ENCODE measurements around the gene EMILIN3.

Gene EMILIN3

GRCh38 chr20:41376349-41376748 is 9.7 kb upstream of the EMILIN3 start:
- H3K79me2 ChIP-seq (ENCODE audit: insufficient read depth, low read depth), result no peaks in the 10 kb centered on the region
- H3K9ac ChIP-seq, result no peak overlapping the region
- no peak overlapping the region for H3K27ac ChIP-seq
- H4K20me1 ChIP-seq (ENCODE audit: insufficient read depth), result no peaks in the 10 kb centered on the region
- no peak for TF ChIP-seq CTCF (conservative IDR thresholded peaks at IDR 0.05; ENCODE audit: low read depth, low read length)
- no peak overlapping the region for H2AFZ ChIP-seq (ENCODE audit: low read depth)
- H3K36me3 ChIP-seq (ENCODE audit: insufficient read depth), result no peaks in the 10 kb centered on the region
- H3K27me3 ChIP-seq (ENCODE audit: insufficient read depth, low read depth), result no peaks in the 10 kb centered on the region
- no peak overlapping the region for H3K4me3 ChIP-seq (IDR thresholded peaks at IDR 0.05; ENCODE audit: insufficient read depth, low read depth, low read length)
- no peaks in the 10 kb centered on the region for H3K4me1 ChIP-seq (ENCODE audit: low read depth, poor library complexity, severe bottlenecking)
- no peak overlapping the region for H3K4me2 ChIP-seq

DNA sequence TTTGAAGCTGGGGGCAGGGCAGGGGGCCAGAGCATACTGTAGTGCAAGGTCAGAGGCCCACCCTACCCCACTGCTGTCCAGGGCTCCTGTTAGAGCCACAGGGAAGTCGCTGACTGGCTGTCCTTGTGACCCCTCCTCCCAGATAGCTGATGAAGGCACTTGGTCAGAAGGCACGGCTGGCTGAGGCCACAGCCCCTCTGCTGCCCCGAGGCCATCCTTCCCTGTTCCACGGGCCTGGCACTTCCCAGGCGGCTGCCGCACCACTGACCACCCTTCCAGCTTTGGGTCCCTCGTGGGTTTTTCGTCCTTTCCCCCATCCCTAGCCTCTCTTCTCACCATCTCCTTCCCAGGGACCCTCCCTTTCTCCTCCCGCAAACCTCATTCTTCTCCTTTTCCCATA is 9.2 kb upstream of the EMILIN3 start:
- H4K20me1 ChIP-seq (ENCODE audit: insufficient read depth), result no peaks in the 10 kb centered on the region
- H3K27me3 ChIP-seq (ENCODE audit: insufficient read depth, low read depth), result no peaks in the 10 kb centered on the region
- H3K9ac ChIP-seq, result no peak overlapping the region
- H3K4me2 ChIP-seq, result no peak overlapping the region
- no peaks in the 10 kb centered on the region for H3K36me3 ChIP-seq (ENCODE audit: insufficient read depth)
- no peaks in the 10 kb centered on the region for H3K79me2 ChIP-seq (ENCODE audit: insufficient read depth, low read depth)
- no peak overlapping the region for H3K27ac ChIP-seq
- no peak overlapping the region for H2AFZ ChIP-seq (ENCODE audit: low read depth)
- no peaks in the 10 kb centered on the region for H3K4me1 ChIP-seq (ENCODE audit: low read depth, poor library complexity, severe bottlenecking)
- no peak for TF ChIP-seq CTCF (conservative IDR thresholded peaks at IDR 0.05; ENCODE audit: low read depth, low read length)
- H3K4me3 ChIP-seq (IDR thresholded peaks at IDR 0.05; ENCODE audit: insufficient read depth, low read depth, low read length), result no peak overlapping the region

GRCh38 chr20:41373931-41374920 is 7.6 kb upstream of the EMILIN3 start:
- Histone ChIP-seq H3K9ac (no peak overlapping the region), H3K4me3 (IDR thresholded peaks at IDR 0.05; ENCODE audit: insufficient read depth, low read depth, low read length) (no peak overlapping the region), H3K79me2 (ENCODE audit: insufficient read depth, low read depth) (no peaks in the 10 kb centered on the region), H3K27me3 (ENCODE audit: insufficient read depth, low read depth) (no peaks in the 10 kb centered on the region), H3K36me3 (ENCODE audit: insufficient read depth) (no peaks in the 10 kb centered on the region), H3K4me2 (no peak overlapping the region), H3K4me1 (ENCODE audit: low read depth, poor library complexity, severe bottlenecking) (no peaks in the 10 kb centered on the region), H4K20me1 (ENCODE audit: insufficient read depth) (no peaks in the 10 kb centered on the region), H2AFZ (ENCODE audit: low read depth) (no peak overlapping the region), H3K27ac (no peak overlapping the region)
- TF ChIP-seq CTCF (conservative IDR thresholded peaks at IDR 0.05; ENCODE audit: low read depth, low read length), result no peak

DNA sequence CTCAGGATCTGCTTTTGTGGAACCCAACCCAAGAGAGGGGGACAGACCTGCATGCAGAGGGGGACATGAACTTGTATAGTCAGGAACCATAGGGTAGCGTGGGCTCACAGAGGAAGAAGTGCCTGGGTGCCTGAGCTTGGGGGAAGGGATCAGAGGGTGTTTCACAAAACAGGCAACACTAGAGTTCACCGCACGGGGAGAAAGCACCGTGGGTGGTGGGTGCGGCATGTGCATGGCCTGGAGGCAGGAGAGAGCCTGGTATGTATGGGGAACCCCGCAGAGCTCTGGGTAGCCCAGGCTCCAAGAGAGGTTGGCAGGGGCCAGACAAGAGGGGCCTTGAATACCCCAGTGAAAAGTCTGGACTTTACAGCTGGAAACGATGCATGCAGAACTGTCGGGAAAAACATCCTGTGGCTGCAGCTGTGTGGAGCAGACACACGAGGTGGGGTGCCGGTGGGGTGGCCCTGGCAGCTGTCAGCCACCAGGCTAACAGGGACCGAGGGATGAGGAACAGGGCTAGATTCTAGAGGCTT is 6.7 kb upstream of the EMILIN3 start:
- H3K27me3 ChIP-seq (ENCODE audit: insufficient read depth, low read depth), result no peaks in the 10 kb centered on the region
- H4K20me1 ChIP-seq (ENCODE audit: insufficient read depth), result no peaks in the 10 kb centered on the region

More for the DNA sequence above, 6.7 kb upstream of the EMILIN3 start:
- Histone ChIP-seq H3K36me3 (ENCODE audit: insufficient read depth) (no peaks in the 10 kb centered on the region), H3K9ac (no peak overlapping the region), H3K27ac (no peak overlapping the region), H3K79me2 (ENCODE audit: insufficient read depth, low read depth) (no peaks in the 10 kb centered on the region), H2AFZ (ENCODE audit: low read depth) (no peak overlapping the region), H3K4me2 (no peak overlapping the region), H3K4me1 (ENCODE audit: low read depth, poor library complexity, severe bottlenecking) (no peaks in the 10 kb centered on the region), H3K4me3 (IDR thresholded peaks at IDR 0.05; ENCODE audit: insufficient read depth, low read depth, low read length) (no peak overlapping the region)
- no peak for TF ChIP-seq CTCF (conservative IDR thresholded peaks at IDR 0.05; ENCODE audit: low read depth, low read length)
